HEK293 (cell line): ENCODE measurements around the gene CXorf58.

Experiments used
- CTCF ChIA-PET: fragments of 350-600 bp; formaldehyde crosslinking; extraction: SDS; loops from one replicate; lab custom pipeline; 2021; ENCODE audit warnings: antibody characterized with exemption; lab: Yijun Ruan, JAX
- POLR2A ChIA-PET: fragments of 300-600 bp; formaldehyde crosslinking; extraction: SDS; loops from one replicate; lab custom pipeline; 2020; ENCODE audit warnings: antibody characterized with exemption, inconsistent platforms; lab: Yijun Ruan, JAX
- H3K27ac ChIP-seq: fragments of 200-500 bp; sonication (Bioruptor generic); 2 replicates; pipeline ENCODE4 v1.5.1; 2014; ENCODE audit warnings: low read depth, low read length, control low read depth, inconsistent platforms; ENCODE audit errors: extremely low read depth
- H3K36me3 ChIP-seq, 2 experiments: fragments of 200-500 bp in 1 of 2; sonication (Bioruptor generic) in 1 of 2; 1 replicate in 1 of 2; 2 replicates in 1 of 2; pipeline ENCODE4 v1.5.1; 2014 to 2017; ENCODE audit warnings: inconsistent platforms in 2 of 2, low read length in 2 of 2; ENCODE audit not compliant: control insufficient read depth in 2 of 2, insufficient read depth in 1 of 2
- H3K4me1 ChIP-seq: fragments of 200-500 bp; sonication (Bioruptor generic); 2 replicates; pipeline ENCODE4 v1.5.1; 2014; ENCODE audit warnings: mild to moderate bottlenecking, low read length, inconsistent platforms; ENCODE audit not compliant: control insufficient read depth, insufficient read depth
- H3K4me3 ChIP-seq: 2 replicates; pipeline ENCODE4 v1.5.1; 2011; ENCODE audit warnings: low read depth, mild to moderate bottlenecking, control low read depth, low read length, moderate library complexity
- H3K9me3 ChIP-seq: fragments of 200-500 bp; sonication (Bioruptor generic); 2 replicates; pipeline ENCODE4 v1.5.1; 2014; ENCODE audit warnings: low read depth, low read length, inconsistent platforms; ENCODE audit not compliant: control insufficient read depth, insufficient read depth
- WT1 ChIP-seq: fragments of 450-650 bp; formaldehyde crosslinking; IDR thresholded peaks from 2 replicates; pipeline ENCODE4 v1.5.1; 2016; ENCODE audit warnings: missing biosample characterization, missing genetic modification characterization
- ZNF600 ChIP-seq: fragments of 450-650 bp; formaldehyde crosslinking; IDR thresholded peaks from 2 replicates; pipeline ENCODE4 v1.5.1; 2016; ENCODE audit warnings: missing biosample characterization, missing genetic modification characterization
- TF ChIP-seq, protein P1 (sequence below): fragments of 450-650 bp; formaldehyde crosslinking; IDR thresholded peaks from 2 replicates; pipeline ENCODE4 v1.5.1; 2016; ENCODE audit warnings: missing biosample characterization, missing genetic modification characterization

CXorf58 gene

DNA sequence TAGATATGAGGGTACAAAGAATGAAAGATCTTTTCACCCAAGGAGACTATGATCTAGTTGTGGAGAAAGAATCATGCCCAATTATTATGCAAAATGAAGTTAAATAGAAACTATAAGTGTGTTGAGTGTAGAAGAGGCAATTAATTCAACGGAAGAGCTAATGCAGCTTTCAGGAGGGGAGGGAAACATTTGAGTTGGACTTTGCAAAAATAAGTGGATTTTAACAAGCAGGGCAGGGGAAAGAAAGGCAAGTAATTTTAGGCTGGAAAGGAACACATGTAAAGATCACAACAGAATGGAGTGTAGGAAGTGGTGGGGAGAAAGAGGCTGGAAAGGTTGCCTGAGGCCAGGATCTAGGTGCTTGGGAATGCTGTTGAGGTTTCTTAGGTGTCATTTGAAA is 75.1 kb downstream of the CXorf58 start:
- CTCF ChIA-PET, result interaction anchor here (1.2 kb wide), 1 partner anchor 71 kb away, joined by 7 read pairs; the partner anchor contains the start of gene EIF2S3

More for the DNA sequence above, 75.1 kb downstream of the CXorf58 start:
- TF ChIP-seq, protein P1, sequence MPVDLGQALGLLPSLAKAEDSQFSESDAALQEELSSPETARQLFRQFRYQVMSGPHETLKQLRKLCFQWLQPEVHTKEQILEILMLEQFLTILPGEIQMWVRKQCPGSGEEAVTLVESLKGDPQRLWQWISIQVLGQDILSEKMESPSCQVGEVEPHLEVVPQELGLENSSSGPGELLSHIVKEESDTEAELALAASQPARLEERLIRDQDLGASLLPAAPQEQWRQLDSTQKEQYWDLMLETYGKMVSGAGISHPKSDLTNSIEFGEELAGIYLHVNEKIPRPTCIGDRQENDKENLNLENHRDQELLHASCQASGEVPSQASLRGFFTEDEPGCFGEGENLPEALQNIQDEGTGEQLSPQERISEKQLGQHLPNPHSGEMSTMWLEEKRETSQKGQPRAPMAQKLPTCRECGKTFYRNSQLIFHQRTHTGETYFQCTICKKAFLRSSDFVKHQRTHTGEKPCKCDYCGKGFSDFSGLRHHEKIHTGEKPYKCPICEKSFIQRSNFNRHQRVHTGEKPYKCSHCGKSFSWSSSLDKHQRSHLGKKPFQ (tag by site-specific recombination), result no peak
- TF ChIP-seq ZNF600 (peak; percentile 72), WT1 (tag by site-specific recombination) (peak; percentile 56; the same call in 1 of the 2 replicates)
- peaks cover 29 to 54% of the 10 kb centered on the region in 2 experiments for H3K36me3 ChIP-seq
- no peak overlapping the region for H3K4me3 ChIP-seq
- POLR2A ChIA-PET, result interaction anchor here (1.2 kb wide), 1 partner anchor 71 kb away, joined by 5 read pairs; no protein-coding TSS in a partner anchor
- H3K4me1 ChIP-seq, result peaks cover 16% of the 10 kb centered on the region
- H3K27ac ChIP-seq, result no peak overlapping the region
- H3K9me3 ChIP-seq, result no peaks in the 10 kb centered on the region
